Liver (tissue), 3 donors: Measurements from ENCODE around the gene HIF3A.

Experiments used
- GABPA ChIP-seq, 2 donors: IDR thresholded peaks in 1 of 2; conservative IDR thresholded peaks in 1 of 2; 2 replicates each; pipeline ENCODE4 v1.6.1; 2016; ENCODE audit warnings: antibody characterized with exemption in 2 of 2, mild to moderate bottlenecking in 1 of 2, moderate library complexity in 1 of 2
- JUND ChIP-seq, 2 donors: IDR thresholded peaks; 2 replicates each; pipeline ENCODE4 v1.6.1; 2016; ENCODE audit warnings: antibody characterized with exemption in 2 of 2
- RAD21 ChIP-seq, 2 donors: IDR thresholded peaks; 2 replicates each; pipeline ENCODE4 v1.6.1; 2016; ENCODE audit warnings: antibody characterized with exemption in 2 of 2, mild to moderate bottlenecking in 2 of 2
- SP1 ChIP-seq: IDR thresholded peaks from 2 replicates; pipeline ENCODE4 v1.6.1; 2018; ENCODE audit warnings: antibody characterized with exemption, mild to moderate bottlenecking
- TAF1 ChIP-seq: conservative IDR thresholded peaks from 2 replicates; pipeline ENCODE4 v1.6.1; 2016; ENCODE audit warnings: antibody characterized with exemption, mild to moderate bottlenecking
- YY1 ChIP-seq: IDR thresholded peaks from 2 replicates; pipeline ENCODE4 v1.6.1; 2016; ENCODE audit warnings: antibody characterized with exemption, mild to moderate bottlenecking
- TF ChIP-seq, protein P1 (sequence below): IDR thresholded peaks from 2 replicates; pipeline ENCODE4 v1.6.1; 2016; ENCODE audit warnings: antibody characterized with exemption, mild to moderate bottlenecking
- TF ChIP-seq, protein P2 (sequence below): IDR thresholded peaks from 2 replicates; pipeline ENCODE4 v1.6.1; 2016; ENCODE audit warnings: antibody characterized with exemption
- TF ChIP-seq, protein P3 (sequence below): fragments of 150-350 bp; IDR thresholded peaks from 2 replicates; pipeline ENCODE4 v1.5.1; 2017; ENCODE audit warnings: improper control_type of control experiment, low read depth, low read length; ENCODE audit not compliant: missing input control
- TF ChIP-seq, protein P4 (sequence below): IDR thresholded peaks from 2 replicates; pipeline ENCODE4 v1.6.1; 2016; ENCODE audit warnings: antibody characterized with exemption
- TF ChIP-seq, protein P5 (sequence below): IDR thresholded peaks from 2 replicates; pipeline ENCODE4 v1.6.1; 2016; ENCODE audit warnings: antibody characterized with exemption
- donor health status: healthy.
- donor health status: healthy.

DNA sequence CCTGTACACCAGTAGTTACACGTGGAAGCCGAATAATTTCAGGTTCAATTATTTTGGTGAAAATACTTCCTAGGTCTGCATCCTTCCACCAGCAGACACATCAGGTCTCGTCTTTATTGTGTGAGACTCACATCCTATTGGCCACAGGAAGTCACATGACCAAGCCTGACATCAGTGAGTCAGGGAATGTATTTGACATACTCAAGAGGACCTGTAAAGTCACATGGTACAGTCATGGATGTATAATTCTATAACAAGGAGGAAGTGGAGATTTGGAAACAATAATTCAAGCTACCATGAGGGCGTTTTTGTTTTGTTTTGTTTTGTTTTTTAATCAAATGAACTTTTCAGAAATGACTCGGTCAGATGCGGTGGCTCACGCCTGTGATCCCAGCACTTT is 9.3 kb upstream of the HIF3A start:
- TF ChIP-seq, protein P1, sequence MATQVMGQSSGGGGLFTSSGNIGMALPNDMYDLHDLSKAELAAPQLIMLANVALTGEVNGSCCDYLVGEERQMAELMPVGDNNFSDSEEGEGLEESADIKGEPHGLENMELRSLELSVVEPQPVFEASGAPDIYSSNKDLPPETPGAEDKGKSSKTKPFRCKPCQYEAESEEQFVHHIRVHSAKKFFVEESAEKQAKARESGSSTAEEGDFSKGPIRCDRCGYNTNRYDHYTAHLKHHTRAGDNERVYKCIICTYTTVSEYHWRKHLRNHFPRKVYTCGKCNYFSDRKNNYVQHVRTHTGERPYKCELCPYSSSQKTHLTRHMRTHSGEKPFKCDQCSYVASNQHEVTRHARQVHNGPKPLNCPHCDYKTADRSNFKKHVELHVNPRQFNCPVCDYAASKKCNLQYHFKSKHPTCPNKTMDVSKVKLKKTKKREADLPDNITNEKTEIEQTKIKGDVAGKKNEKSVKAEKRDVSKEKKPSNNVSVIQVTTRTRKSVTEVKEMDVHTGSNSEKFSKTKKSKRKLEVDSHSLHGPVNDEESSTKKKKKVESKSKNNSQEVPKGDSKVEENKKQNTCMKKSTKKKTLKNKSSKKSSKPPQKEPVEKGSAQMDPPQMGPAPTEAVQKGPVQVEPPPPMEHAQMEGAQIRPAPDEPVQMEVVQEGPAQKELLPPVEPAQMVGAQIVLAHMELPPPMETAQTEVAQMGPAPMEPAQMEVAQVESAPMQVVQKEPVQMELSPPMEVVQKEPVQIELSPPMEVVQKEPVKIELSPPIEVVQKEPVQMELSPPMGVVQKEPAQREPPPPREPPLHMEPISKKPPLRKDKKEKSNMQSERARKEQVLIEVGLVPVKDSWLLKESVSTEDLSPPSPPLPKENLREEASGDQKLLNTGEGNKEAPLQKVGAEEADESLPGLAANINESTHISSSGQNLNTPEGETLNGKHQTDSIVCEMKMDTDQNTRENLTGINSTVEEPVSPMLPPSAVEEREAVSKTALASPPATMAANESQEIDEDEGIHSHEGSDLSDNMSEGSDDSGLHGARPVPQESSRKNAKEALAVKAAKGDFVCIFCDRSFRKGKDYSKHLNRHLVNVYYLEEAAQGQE, result no peak
- TF ChIP-seq GABPA (IDR thresholded peaks at IDR 0.05 in 1 of 2, conservative IDR thresholded peaks at IDR 0.05 in 1 of 2) (no peak), JUND (IDR thresholded peaks at IDR 0.05) (no peak), TAF1 (no peak), RAD21 (IDR thresholded peaks at IDR 0.05) (no peak), YY1 (no peak), SP1 (no peak)
- TF ChIP-seq, protein P2, sequence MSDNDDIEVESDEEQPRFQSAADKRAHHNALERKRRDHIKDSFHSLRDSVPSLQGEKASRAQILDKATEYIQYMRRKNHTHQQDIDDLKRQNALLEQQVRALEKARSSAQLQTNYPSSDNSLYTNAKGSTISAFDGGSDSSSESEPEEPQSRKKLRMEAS, result no peak
- TF ChIP-seq, protein P3, sequence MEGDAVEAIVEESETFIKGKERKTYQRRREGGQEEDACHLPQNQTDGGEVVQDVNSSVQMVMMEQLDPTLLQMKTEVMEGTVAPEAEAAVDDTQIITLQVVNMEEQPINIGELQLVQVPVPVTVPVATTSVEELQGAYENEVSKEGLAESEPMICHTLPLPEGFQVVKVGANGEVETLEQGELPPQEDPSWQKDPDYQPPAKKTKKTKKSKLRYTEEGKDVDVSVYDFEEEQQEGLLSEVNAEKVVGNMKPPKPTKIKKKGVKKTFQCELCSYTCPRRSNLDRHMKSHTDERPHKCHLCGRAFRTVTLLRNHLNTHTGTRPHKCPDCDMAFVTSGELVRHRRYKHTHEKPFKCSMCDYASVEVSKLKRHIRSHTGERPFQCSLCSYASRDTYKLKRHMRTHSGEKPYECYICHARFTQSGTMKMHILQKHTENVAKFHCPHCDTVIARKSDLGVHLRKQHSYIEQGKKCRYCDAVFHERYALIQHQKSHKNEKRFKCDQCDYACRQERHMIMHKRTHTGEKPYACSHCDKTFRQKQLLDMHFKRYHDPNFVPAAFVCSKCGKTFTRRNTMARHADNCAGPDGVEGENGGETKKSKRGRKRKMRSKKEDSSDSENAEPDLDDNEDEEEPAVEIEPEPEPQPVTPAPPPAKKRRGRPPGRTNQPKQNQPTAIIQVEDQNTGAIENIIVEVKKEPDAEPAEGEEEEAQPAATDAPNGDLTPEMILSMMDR, result no peak
- TF ChIP-seq, protein P4, sequence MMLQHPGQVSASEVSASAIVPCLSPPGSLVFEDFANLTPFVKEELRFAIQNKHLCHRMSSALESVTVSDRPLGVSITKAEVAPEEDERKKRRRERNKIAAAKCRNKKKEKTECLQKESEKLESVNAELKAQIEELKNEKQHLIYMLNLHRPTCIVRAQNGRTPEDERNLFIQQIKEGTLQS, result no peak
- TF ChIP-seq, protein P5, sequence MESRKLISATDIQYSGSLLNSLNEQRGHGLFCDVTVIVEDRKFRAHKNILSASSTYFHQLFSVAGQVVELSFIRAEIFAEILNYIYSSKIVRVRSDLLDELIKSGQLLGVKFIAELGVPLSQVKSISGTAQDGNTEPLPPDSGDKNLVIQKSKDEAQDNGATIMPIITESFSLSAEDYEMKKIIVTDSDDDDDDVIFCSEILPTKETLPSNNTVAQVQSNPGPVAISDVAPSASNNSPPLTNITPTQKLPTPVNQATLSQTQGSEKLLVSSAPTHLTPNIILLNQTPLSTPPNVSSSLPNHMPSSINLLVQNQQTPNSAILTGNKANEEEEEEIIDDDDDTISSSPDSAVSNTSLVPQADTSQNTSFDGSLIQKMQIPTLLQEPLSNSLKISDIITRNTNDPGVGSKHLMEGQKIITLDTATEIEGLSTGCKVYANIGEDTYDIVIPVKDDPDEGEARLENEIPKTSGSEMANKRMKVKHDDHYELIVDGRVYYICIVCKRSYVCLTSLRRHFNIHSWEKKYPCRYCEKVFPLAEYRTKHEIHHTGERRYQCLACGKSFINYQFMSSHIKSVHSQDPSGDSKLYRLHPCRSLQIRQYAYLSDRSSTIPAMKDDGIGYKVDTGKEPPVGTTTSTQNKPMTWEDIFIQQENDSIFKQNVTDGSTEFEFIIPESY, result no peak
